Neural progenitor cell (in vitro differentiated cells): ENCODE data around the gene STK33. TPM values are rescaled to one million over a fixed set of nuclear protein-coding genes. Genes with fewer than 3 reads are reported as not detected.
A peak's percentile ranks its signal among the peaks of the same experiment; 100 is the strongest.

Experiments used
- DNase-seq: peaks from one replicate; pipeline ENCODE4 v3.0.0-alpha.2; 2016; ENCODE audit warnings: low spot score
- H2AFZ ChIP-seq: fragments of 200-600 bp; sonication (generic); replicated peaks from 2 replicates; pipeline ENCODE4 v1.6.1; 2016; ENCODE audit warnings: antibody characterized with exemption
- H3F3A ChIP-seq: fragments of 200-600 bp; sonication (generic); 2 replicates; pipeline ENCODE4 v1.6.1; 2016; ENCODE audit warnings: antibody characterized with exemption, low read depth
- H3K27ac ChIP-seq: fragments of 200-600 bp; sonication (generic); 2 replicates; pipeline ENCODE4 v1.5.1; 2016; ENCODE audit warnings: mild to moderate bottlenecking
- H3K27me3 ChIP-seq: fragments of 200-600 bp; sonication (generic); 2 replicates; pipeline ENCODE4 v1.6.1; 2016; ENCODE audit warnings: mild to moderate bottlenecking, moderate library complexity
- H3K36me3 ChIP-seq: fragments of 200-600 bp; sonication (generic); 2 replicates; pipeline ENCODE4 v1.5.1; 2016
- H3K4me1 ChIP-seq: fragments of 200-600 bp; sonication (generic); 2 replicates; pipeline ENCODE4 v1.6.1; 2016; ENCODE audit warnings: mixed run types
- H3K4me2 ChIP-seq: fragments of 200-600 bp; sonication (generic); 2 replicates; pipeline ENCODE4 v1.6.1; 2016
- H3K4me3 ChIP-seq: fragments of 200-600 bp; sonication (generic); 2 replicates; pipeline ENCODE4 v1.5.1; 2016
- H3K79me2 ChIP-seq: fragments of 200-600 bp; sonication (generic); 2 replicates; pipeline ENCODE4 v1.6.1; 2016; ENCODE audit warnings: low read depth
- H3K9ac ChIP-seq: fragments of 200-600 bp; sonication (generic); 2 replicates; pipeline ENCODE4 v1.6.1; 2016
- H3K9me3 ChIP-seq: fragments of 200-600 bp; sonication (generic); 2 replicates; pipeline ENCODE4 v1.5.1; 2016; ENCODE audit warnings: low read depth
- H4K20me1 ChIP-seq: fragments of 200-600 bp; sonication (generic); 2 replicates; pipeline ENCODE4 v1.6.1; 2016; ENCODE audit warnings: low read depth
- H3K27ac Mint-ChIP-seq: 3 replicates; pipeline ENCODE4 v1.8.0; 2021; ENCODE audit warnings: mixed read lengths
- H3K27me3 Mint-ChIP-seq: 2 replicates; pipeline ENCODE4 v1.8.0; 2022; ENCODE audit warnings: low read depth, mild to moderate bottlenecking, inconsistent platforms, moderate library complexity, mixed read lengths; ENCODE audit not compliant: insufficient read depth
- H3K36me3 Mint-ChIP-seq: 3 replicates; pipeline ENCODE4 v1.8.0; 2021; ENCODE audit warnings: mixed read lengths
- H3K4me1 Mint-ChIP-seq: 3 replicates; pipeline ENCODE4 v1.8.0; 2021; ENCODE audit warnings: mixed read lengths
- H3K4me3 Mint-ChIP-seq: 3 replicates; pipeline ENCODE4 v1.8.0; 2021; ENCODE audit warnings: mild to moderate bottlenecking, moderate library complexity, mixed read lengths
- H3K9me3 Mint-ChIP-seq: 3 replicates; pipeline ENCODE4 v1.8.0; 2020; ENCODE audit warnings: mixed read lengths
- EZH2 ChIP-seq: fragments of 200-600 bp; sonication (generic); IDR thresholded peaks from 2 replicates; pipeline ENCODE4 v1.6.1; 2017; ENCODE audit warnings: antibody characterized with exemption, mild to moderate bottlenecking, moderate library complexity
- EZH2phosphoT487 ChIP-seq: fragments of 200-600 bp; sonication (generic); IDR thresholded peaks from 2 replicates; pipeline ENCODE4 v1.6.1; 2017; ENCODE audit warnings: antibody characterized with exemption
- total RNA-seq: library from RNA; depleted of rRNA; stranded (reverse); fragments of >200 nt; gene quantifications from 2 replicates; pipeline ENCODE4 v1.2.3, GENCODE V29; 2015; ENCODE audit warnings: low replicate concordance
- TF ChIP-seq, protein P1 (sequence below): fragments of 200-600 bp; sonication (generic); IDR thresholded peaks from 2 replicates; pipeline ENCODE4 v1.5.1; 2017; ENCODE audit warnings: antibody characterized with exemption, mild to moderate bottlenecking

The STK33 gene
- 40.7 and 56.5 TPM in 2 replicates for total RNA-seq

DNA sequence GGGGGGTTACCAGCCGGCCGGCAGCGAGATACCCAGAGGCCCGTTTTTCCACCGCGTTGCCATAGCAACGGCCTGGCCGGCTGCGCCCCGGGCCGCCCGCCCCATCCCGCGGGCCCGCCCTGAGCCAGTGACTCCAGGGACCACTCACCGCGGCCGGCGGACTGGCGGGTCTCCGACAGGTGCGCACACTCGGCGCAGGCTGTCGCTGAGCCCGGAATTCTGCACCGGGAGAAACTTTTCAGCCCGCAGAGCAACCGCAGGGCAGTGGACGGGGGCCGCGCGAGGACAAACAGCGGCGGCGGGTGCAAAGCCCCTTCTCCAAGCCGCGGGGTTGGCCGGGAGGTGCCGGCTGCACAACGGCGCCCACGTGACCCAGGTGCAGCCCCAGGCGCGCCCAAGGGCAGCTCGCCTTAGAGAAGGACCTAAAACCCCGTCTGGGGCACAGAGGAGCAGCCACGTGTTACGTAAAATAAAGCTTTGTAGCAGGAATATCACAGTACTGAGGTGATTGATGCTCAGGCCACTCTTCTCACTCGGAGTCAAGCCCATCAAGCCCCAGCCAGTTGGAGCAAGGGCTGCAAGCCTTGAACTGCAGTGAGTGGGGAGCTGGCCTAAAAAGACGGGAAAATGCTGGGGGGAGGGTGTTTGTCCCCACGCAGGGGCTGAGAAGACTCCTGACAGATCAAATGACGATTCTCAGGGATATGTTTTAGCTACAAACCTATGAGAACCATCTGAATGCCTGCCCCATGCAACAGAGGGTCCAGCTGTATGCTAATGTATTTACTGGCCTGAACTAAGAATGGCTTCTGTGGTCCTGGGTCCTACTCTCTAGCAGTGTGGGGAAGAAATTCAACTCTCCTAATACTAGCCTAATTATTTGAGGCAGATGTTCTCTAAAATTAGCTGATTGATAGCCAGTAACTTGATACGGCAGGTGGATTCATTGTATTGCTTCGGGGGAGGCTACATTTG is at the start of gene STK33:
Gene STK33 (minus strand): TSS at position 294 of the 975 bp plus-strand sequence. CDS start 119,323 bp downstream, outside the sequence.
- TF ChIP-seq EZH2phosphoT487: peak; percentile 13
- TF ChIP-seq, protein P1, sequence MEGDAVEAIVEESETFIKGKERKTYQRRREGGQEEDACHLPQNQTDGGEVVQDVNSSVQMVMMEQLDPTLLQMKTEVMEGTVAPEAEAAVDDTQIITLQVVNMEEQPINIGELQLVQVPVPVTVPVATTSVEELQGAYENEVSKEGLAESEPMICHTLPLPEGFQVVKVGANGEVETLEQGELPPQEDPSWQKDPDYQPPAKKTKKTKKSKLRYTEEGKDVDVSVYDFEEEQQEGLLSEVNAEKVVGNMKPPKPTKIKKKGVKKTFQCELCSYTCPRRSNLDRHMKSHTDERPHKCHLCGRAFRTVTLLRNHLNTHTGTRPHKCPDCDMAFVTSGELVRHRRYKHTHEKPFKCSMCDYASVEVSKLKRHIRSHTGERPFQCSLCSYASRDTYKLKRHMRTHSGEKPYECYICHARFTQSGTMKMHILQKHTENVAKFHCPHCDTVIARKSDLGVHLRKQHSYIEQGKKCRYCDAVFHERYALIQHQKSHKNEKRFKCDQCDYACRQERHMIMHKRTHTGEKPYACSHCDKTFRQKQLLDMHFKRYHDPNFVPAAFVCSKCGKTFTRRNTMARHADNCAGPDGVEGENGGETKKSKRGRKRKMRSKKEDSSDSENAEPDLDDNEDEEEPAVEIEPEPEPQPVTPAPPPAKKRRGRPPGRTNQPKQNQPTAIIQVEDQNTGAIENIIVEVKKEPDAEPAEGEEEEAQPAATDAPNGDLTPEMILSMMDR: no peak
- peak; percentile 33 for TF ChIP-seq EZH2
- Histone ChIP-seq H3K4me2 (peak within 1 kb of the TSS; percentile 86), H3K27ac (no peak within 1 kb of the TSS), H3K27me3 (no peaks in the 10 kb centered on the region), H3K9me3 (no peaks in the 10 kb centered on the region), H3K79me2 (peaks cover 40% of the 10 kb centered on the region), H3K4me3 (peak within 1 kb of the TSS; percentile 70), H2AFZ (peak within 1 kb of the TSS; percentile 86), H3F3A (no peaks in the 10 kb centered on the region), H4K20me1 (no peaks in the 10 kb centered on the region), H3K9ac (no peak within 1 kb of the TSS), H3K4me1 (no peaks in the 10 kb centered on the region), H3K36me3 (no peaks in the 10 kb centered on the region)
- peaks cover 29% of the 10 kb centered on the region for H3K4me1 Mint-ChIP-seq
- peak within 1 kb of the TSS; percentile 92 for H3K27ac Mint-ChIP-seq
- peaks cover under 1% of the 10 kb centered on the region for H3K36me3 Mint-ChIP-seq
- H3K27me3 Mint-ChIP-seq: no peaks in the 10 kb centered on the region
- DNase-seq: peak; percentile 93
- peak within 1 kb of the TSS; percentile 95 for H3K4me3 Mint-ChIP-seq
- H3K9me3 Mint-ChIP-seq: no peaks in the 10 kb centered on the region

DNA sequence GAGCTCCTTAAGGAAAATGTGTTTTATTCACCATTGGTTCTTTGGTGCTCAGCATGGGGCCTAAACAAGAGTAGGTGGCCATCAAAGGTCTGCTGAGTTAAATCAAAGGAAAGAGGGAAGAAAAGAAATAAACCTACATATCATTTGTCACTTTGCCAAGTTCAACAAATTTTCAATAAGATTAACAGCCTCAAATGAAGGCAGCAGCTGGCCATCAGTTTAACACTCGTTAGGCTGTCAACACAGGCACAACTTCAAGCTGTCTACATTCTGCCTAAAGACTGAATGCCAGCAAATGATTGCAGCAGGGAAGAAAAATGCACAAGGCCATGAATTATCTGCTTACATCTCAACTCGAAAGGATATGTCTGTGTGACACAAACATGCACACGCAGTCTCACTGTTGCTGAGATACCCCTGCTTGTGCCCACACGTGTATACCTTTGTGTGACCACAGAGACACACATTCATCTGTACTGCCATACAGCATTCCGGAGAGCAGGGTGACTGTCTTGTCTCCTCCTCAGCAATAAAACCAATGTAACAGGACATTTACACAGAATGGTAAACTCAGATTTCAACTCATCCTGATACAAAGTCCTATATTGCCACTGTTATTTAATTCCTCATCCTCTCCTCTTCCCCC is 48.3 kb upstream of the STK33 start:
- TF ChIP-seq EZH2phosphoT487: no peak
- H3K4me3 Mint-ChIP-seq: no peak overlapping the region

GRCh38 chr11:8641332-8641731 is 47.3 kb upstream of the STK33 start:
- Histone ChIP-seq H3K9me3 (no peaks in the 10 kb centered on the region), H3K27ac (no peak overlapping the region), H3K4me3 (no peak overlapping the region), H3K36me3 (no peaks in the 10 kb centered on the region), H3K79me2 (no peaks in the 10 kb centered on the region), H2AFZ (no peak overlapping the region), H3K27me3 (no peaks in the 10 kb centered on the region), H3K4me1 (peaks cover 10% of the 10 kb centered on the region), H3K4me2 (no peak overlapping the region), H3K9ac (no peak overlapping the region), H4K20me1 (no peaks in the 10 kb centered on the region), H3F3A (no peaks in the 10 kb centered on the region)
- TF ChIP-seq EZH2phosphoT487: no peak
- TF ChIP-seq EZH2: no peak
- TF ChIP-seq, protein P1: no peak
- H3K4me1 Mint-ChIP-seq: peaks cover 15% of the 10 kb centered on the region
- DNase-seq: no peak
- H3K9me3 Mint-ChIP-seq: peaks cover 5% of the 10 kb centered on the region
- no peak overlapping the region for H3K4me3 Mint-ChIP-seq
- peaks cover 2% of the 10 kb centered on the region for H3K27me3 Mint-ChIP-seq
- peaks cover 13% of the 10 kb centered on the region for H3K36me3 Mint-ChIP-seq
- no peak overlapping the region for H3K27ac Mint-ChIP-seq

More for the DNA sequence above, 48.3 kb upstream of the STK33 start:
- DNase-seq: no peak
- no peaks in the 10 kb centered on the region for H3K9me3 Mint-ChIP-seq
- Histone ChIP-seq H3K4me1 (peaks cover 10% of the 10 kb centered on the region), H2AFZ (no peak overlapping the region), H3K9me3 (no peaks in the 10 kb centered on the region), H3K27me3 (no peaks in the 10 kb centered on the region), H3K79me2 (no peaks in the 10 kb centered on the region), H3K27ac (no peak overlapping the region), H3K4me3 (no peak overlapping the region), H3F3A (no peaks in the 10 kb centered on the region), H3K9ac (no peak overlapping the region), H3K36me3 (no peaks in the 10 kb centered on the region), H3K4me2 (no peak overlapping the region), H4K20me1 (no peaks in the 10 kb centered on the region)
- peaks cover 2% of the 10 kb centered on the region for H3K27me3 Mint-ChIP-seq
- peaks cover 15% of the 10 kb centered on the region for H3K4me1 Mint-ChIP-seq
- H3K27ac Mint-ChIP-seq: no peak overlapping the region
- peaks cover 6% of the 10 kb centered on the region for H3K36me3 Mint-ChIP-seq
